Large intestine (tissue), 3 donors: ENCODE data around the gene TBX2. TPM values are rescaled to one million over a fixed set of nuclear protein-coding genes. Genes with fewer than 3 reads are reported as not detected.

Experiments
- DNase-seq, 2 donors: peaks; one replicate each; pipeline versions ENCODE4 v3.0.0 to v3.0.0-alpha.2; 2013
- H3K27ac ChIP-seq: one replicate; pipeline ENCODE4 v1.5.1; 2013; ENCODE audit warnings: low read length
- H3K27me3 ChIP-seq: 2 replicates; pipeline ENCODE4 v1.6.1; 2013; ENCODE audit warnings: low read length; ENCODE audit not compliant: control insufficient read depth, insufficient read depth
- H3K36me3 ChIP-seq: 2 replicates; pipeline ENCODE4 v1.6.1; 2013; ENCODE audit warnings: low read length; ENCODE audit not compliant: control insufficient read depth, insufficient read depth
- H3K4me1 ChIP-seq: one replicate; pipeline ENCODE4 v1.6.1; 2013; ENCODE audit warnings: low read length; ENCODE audit not compliant: control insufficient read depth, insufficient read depth
- H3K4me3 ChIP-seq: one replicate; pipeline ENCODE4 v1.5.1; 2013; ENCODE audit warnings: low read length
- H3K9me3 ChIP-seq: one replicate; pipeline ENCODE4 v1.6.1; 2013; ENCODE audit warnings: mild to moderate bottlenecking, low read depth, low read length, moderate library complexity; ENCODE audit not compliant: control insufficient read depth
- WGBS: methylation state at CpG from one replicate; pipeline ENCODE4 v1.1.5; 2013; ENCODE audit warnings: low lambda C conversion rate; ENCODE audit not compliant: insufficient coverage; 5-methylcytosine and 5-hydroxymethylcytosine counted together
- polyA plus RNA-seq: library from polyadenylated mRNA; unstranded; fragments of 120-200 nt; gene quantifications from one replicate; pipeline ENCODE4 v1.2.1, GENCODE V29; 2013

Gene TBX2
- polyA plus RNA-seq, 1 donor = 12.0 TPM

DNA sequence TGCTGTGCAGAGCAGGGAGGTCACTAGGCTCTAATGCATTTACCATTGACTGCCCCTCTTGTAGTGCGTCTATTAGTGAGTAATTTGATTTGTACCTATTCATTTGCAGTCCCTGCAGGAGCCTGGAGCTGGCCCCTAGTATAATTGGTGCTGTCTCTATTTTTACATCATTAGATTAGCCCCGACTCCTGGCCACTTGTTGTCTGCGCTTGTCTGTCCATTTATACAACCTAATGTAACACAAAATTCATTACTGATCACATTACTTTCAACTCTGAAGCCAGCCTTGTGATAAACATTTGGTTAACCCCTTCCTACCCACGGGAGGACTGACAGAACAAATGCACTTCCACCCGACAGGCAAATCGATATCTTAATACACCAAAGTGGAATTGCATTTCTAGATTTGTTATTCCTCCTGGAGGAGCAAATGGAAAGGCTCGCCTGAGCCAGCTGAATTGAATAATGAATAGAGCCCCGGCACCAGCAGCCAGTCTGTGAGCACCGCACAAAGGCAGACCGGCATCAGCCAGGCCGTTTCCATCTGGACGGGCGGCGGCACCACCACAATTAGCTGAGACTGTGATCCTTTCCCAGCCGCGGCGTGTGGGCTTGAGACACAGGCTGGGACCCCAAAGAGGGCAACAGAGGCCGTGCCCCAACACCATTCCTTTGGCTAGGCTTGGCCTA, 18.7 kb upstream of the TBX2 start:
- Histone ChIP-seq H3K27ac (no peak overlapping the region), H3K4me1 (no peaks in the 10 kb centered on the region), H3K4me3 (no peak overlapping the region), H3K36me3 (no peaks in the 10 kb centered on the region), H3K9me3 (no peaks in the 10 kb centered on the region), H3K27me3 (no peaks in the 10 kb centered on the region)
- DNase-seq = no peak
- WGBS = 92% methylated on average over 2 of the region's 18 CpGs

DNA sequence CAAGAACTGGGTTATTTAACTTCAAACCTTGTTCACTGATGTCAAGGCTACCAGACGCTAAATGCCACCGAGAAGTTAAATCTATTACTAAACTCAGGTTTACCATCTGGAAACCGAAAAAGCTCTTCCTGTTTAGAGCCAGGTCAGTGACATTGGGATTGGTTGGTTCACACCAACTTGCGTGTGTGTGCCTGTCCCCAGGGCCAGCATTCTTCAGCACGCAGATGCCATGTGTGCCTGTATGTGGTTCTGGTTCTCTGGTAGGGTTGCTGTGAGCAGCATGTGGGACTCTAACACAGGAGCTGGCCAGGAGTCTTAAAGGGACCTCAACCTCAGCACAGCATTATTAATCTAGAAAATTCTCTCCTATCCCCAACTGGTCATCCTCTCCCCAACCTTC, 18.1 kb upstream of the TBX2 start:
- WGBS = no CpG with 5 or more reads among the region's 5 CpGs

DNA sequence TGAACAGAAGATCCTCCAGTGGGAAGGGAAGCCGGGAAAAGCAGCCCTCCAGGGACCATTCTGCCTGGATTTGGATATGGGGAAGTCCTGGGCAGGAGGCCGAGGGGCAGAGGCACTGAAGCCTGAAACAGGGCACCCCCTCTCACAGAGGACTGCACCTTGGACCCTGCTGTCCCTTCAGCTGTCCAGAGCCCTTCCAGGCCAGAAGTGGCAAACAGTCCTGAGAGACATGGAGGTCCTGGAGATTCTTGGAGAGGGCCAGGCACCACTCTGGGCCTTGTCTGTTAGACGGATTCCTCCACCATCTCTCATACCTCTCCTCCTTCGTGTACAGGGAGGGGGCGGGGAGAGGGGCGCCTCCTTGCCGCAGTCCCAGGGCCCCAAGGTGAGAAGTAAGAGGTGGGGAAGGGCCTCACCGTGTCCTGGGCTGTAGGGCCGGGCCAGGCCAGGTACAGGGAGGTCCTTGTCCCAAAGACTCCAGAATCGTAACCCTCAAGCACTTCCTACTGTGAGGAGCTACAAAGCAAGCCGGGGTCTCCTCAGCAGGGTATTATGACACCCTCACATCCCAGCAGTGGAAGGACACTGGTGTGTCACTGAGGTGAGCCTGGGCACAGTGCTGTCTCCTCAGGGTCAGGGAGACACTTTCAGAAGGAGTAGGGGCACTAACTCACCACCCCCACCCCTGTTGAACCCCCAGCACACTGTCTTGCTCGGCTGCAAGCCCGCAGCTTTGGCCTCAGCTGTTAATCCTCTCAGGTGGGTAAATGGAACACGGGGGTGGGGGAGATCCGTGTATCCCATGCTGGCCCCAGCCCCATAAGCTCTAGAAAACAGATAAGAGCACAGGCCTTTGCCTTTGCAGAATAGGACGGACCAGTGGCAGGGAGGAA, 16.6 kb upstream of the TBX2 start:
- H3K9me3 ChIP-seq = no peaks in the 10 kb centered on the region
- H3K27ac ChIP-seq = no peak overlapping the region
- H3K27me3 ChIP-seq = no peaks in the 10 kb centered on the region
- H3K36me3 ChIP-seq = no peaks in the 10 kb centered on the region
- no CpG with 5 or more reads among the region's 16 CpGs for WGBS
- H3K4me1 ChIP-seq = no peaks in the 10 kb centered on the region
- no peak for DNase-seq
- no peak overlapping the region for H3K4me3 ChIP-seq

More for the DNA sequence above, 18.1 kb upstream of the TBX2 start:
- H3K27ac ChIP-seq = peak overlapping the region; percentile 23
- no peak overlapping the region for H3K4me3 ChIP-seq
- no peaks in the 10 kb centered on the region for H3K4me1 ChIP-seq
- no peaks in the 10 kb centered on the region for H3K36me3 ChIP-seq
- DNase-seq = no peak
- H3K9me3 ChIP-seq = no peaks in the 10 kb centered on the region
- H3K27me3 ChIP-seq = no peaks in the 10 kb centered on the region

DNA sequence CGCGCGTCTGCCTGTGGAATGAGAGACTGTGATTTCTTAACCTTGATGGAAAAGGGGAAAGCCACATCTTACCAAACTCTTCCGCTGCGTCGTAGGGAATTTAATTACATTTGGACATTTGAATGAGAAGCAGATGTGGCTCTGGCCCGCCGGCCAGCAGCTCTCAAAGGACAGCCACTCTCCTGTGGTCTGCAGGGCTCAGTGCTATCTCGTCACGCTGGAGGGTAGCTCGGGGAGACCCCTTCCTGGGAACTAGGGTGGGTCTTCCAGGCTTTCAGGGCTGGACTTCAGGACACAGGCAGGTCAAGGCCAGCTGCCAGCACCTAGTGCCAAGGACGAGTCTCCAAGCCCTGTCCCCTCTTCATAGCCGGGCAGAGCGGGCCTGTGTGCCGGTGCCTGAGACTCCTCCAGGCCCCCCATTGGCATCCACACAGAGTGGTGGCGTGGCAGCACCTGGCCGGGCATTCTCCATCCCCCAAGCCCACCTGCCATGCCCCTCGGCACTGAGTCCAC, 15.9 kb upstream of the TBX2 start:
- Histone ChIP-seq H3K27me3 (no peaks in the 10 kb centered on the region), H3K4me1 (no peaks in the 10 kb centered on the region), H3K4me3 (no peak overlapping the region), H3K27ac (no peak overlapping the region), H3K9me3 (no peaks in the 10 kb centered on the region), H3K36me3 (no peaks in the 10 kb centered on the region)
- WGBS = no CpG with 5 or more reads among the region's 18 CpGs
- DNase-seq = no peak

DNA sequence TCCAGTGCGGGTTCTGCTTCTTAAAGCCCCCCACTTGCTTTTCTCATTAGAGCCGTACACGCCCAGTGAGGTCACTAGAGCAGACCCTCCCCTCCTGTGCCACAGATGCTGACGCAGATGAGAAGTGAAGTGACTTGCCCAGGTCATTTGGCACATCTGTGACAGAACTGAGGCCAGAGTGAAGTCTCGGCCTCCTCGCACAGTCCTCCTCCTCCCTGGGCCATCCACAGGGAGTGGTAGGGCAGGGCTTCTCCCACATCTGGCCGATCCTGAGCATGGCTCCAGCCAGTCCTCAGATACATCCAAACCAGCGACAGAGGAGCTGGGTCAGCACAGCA, 15.3 kb upstream of the TBX2 start:
- no peaks in the 10 kb centered on the region for H3K27me3 ChIP-seq
- DNase-seq = no peak
- WGBS = 100% methylated on average over 1 of the region's 8 CpGs
- H3K36me3 ChIP-seq = no peaks in the 10 kb centered on the region
- no peak overlapping the region for H3K27ac ChIP-seq
- H3K9me3 ChIP-seq = no peaks in the 10 kb centered on the region
- no peak overlapping the region for H3K4me3 ChIP-seq
- no peaks in the 10 kb centered on the region for H3K4me1 ChIP-seq

DNA sequence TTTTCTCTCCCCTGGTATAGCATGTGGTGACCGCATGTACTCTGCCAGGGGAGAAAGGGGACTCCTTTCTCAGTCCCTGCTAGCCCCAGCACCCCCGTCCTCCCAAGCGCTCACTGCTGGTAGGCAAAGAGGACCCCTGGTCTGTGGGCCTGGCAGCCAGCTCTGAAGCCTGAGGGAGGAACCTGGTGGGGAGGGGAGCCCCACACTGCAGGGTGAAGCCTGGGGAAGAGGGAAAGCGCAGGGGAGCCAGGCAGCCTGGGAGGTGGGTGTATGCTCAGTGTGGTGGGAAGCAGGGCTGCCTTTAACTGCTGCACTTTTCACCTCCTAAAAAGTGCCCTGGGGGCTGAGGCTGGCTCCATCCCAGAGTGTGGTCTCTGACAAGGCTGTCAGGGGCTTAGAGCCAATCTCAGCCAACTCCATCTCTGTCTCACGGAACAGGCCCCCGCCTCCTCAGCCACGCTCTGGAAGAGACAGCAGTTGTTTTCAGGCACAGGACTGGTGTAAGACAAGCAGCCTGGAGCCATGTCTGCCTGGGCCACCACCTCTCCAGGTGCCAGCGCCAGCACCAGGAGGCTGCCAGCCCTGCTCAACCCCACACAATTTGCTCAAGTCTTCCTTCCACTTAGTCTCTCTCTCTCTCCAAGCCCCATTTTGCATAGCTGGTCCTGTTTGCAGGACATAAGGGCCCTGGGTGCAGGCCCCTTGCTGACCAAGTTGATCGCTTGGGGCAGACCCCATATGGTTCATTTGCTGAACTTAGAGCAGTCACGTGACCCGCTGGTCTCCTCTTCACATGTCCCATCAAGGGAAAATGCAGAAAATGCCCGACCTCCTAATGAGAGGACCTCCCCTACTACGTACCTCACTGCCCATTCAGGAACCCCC, 14.7 kb upstream of the TBX2 start:
- no CpG with 5 or more reads among the region's 13 CpGs for WGBS
- no peak for DNase-seq
- H3K9me3 ChIP-seq = no peaks in the 10 kb centered on the region
- no peaks in the 10 kb centered on the region for H3K4me1 ChIP-seq
- H3K27me3 ChIP-seq = no peaks in the 10 kb centered on the region
- H3K4me3 ChIP-seq = no peak overlapping the region
- H3K36me3 ChIP-seq = no peaks in the 10 kb centered on the region
- no peak overlapping the region for H3K27ac ChIP-seq

DNA sequence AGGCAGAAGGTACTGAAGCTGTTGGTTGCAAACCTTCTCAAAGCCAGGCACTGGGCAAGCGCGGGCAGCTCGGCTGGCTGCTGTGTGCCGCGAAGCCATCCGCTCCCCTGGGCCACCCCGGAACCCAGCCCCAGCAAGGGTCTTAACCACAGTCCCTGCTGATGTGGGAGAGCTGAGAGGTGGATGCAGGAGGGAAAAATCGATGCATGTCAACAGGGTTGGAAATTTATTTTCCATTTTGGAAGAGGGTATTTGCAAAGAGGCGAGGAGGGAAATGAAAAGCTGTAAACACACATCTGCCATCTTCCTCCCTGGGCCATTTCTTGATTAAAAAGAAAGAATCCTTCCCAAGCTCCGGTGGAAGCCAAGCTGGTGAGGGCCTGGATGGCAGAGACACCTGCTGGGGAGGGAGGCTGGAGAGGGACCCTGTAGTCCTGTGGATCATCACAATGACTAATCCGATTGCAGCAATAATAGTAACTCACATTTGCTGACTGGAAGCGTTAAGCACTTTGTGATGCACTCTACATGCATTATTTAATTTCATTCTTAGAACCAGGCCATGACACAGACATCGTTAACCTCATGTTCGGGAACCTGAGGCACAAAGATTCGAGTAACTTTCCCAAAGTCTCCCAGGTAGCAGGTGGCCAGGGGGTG, 13.9 kb upstream of the TBX2 start:
- no peaks in the 10 kb centered on the region for H3K36me3 ChIP-seq
- no peaks in the 10 kb centered on the region for H3K4me1 ChIP-seq
- H3K27ac ChIP-seq = no peak overlapping the region
- no CpG with 5 or more reads among the region's 15 CpGs for WGBS
- DNase-seq = no peak
- no peak overlapping the region for H3K4me3 ChIP-seq
- H3K27me3 ChIP-seq = no peaks in the 10 kb centered on the region
- no peaks in the 10 kb centered on the region for H3K9me3 ChIP-seq

DNA sequence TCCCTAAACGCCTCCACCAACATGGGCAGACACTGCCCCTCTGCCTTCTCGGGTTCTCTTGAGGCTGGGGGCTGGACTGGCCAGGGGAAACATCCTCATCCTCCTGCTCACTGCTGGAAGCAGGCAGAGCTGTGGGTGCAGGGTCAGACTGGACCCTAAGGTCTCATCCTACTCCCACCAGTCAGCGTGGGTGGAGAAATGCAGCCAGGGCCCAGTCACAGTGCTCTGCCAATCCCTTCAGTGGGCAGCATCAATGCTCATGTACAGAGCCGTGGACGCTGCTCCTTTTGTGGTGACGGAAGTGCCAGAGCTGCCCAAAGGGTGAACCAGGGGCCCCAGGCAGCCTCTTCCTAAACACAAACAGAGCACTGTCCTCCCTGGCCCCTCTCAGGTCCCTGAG, 13.4 kb upstream of the TBX2 start:
- Histone ChIP-seq H3K27me3 (peaks cover under 1% of the 10 kb centered on the region), H3K4me3 (no peak overlapping the region), H3K9me3 (no peaks in the 10 kb centered on the region), H3K4me1 (no peaks in the 10 kb centered on the region), H3K36me3 (no peaks in the 10 kb centered on the region), H3K27ac (no peak overlapping the region)
- no peak for DNase-seq
- no CpG with 5 or more reads among the region's 6 CpGs for WGBS

DNA sequence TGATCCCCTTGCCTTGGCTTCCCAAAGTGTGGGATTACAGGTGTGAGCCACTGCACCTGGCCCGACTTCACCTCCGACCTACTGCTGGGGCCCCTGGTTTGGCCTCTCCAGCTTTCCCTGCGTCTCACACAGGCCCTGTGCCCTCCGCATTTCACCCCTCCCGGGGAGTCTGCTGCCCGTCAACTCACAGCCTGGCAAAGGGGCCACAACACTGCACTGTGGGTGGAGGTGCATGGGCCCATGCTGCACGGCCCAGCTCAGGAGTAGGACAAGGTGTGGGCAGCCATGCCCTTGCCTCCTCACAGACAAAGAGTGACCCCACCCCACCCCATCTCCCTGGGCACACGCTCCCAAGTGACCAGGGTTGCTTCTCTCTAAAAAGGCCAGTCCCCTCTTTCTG, 12.6 kb upstream of the TBX2 start:
- H3K27ac ChIP-seq = no peak overlapping the region
- peaks cover 4% of the 10 kb centered on the region for H3K27me3 ChIP-seq
- no CpG with 5 or more reads among the region's 8 CpGs for WGBS
- no peak overlapping the region for H3K4me3 ChIP-seq
- H3K4me1 ChIP-seq = no peaks in the 10 kb centered on the region
- H3K9me3 ChIP-seq = no peaks in the 10 kb centered on the region
- no peak for DNase-seq
- no peaks in the 10 kb centered on the region for H3K36me3 ChIP-seq
